ENCODE results near the gene YIPF4.
"Not testable (repeated sequence)": the region's sequence is repeated elsewhere in the genome, so short reads cannot be mapped to it uniquely, and the experiment has no call there.

YIPF4 gene

GRCh38 chr2:32289165-32289999, 11.7 kb downstream of the YIPF4 start:
- Histone ChIP-seq H3K9me3 (ENCODE audit: control insufficient read depth in 1 of 2, low read length in 2 of 2) (no peaks in the 10 kb centered on the region), H3K4me3 (ENCODE audit: low read depth in 1 of 2, low read length in 2 of 2) (no peak overlapping the region), H3K4me1 (ENCODE audit: control insufficient read depth in 1 of 2, insufficient read depth in 2 of 2, low read length in 2 of 2) (peaks cover 4 to 18% of the 10 kb centered on the region in 2 donors), H3K27ac (ENCODE audit: low read length) (peak overlapping the region; percentile 70), H3K36me3 (ENCODE audit: control insufficient read depth in 1 of 2, insufficient read depth in 2 of 2, low read length in 2 of 2) (peaks cover 0 to 10% of the 10 kb centered on the region in 2 donors), H3K27me3 (ENCODE audit: low read depth, low read length) (no peaks in the 10 kb centered on the region)

- H3K27me3 ChIP-seq (ENCODE audit: low read depth, low read length) = no peaks in the 10 kb centered on the region
- H3K36me3 ChIP-seq (ENCODE audit: control insufficient read depth in 1 of 2, insufficient read depth in 2 of 2, low read length in 2 of 2) = peaks cover 0 to 8% of the 10 kb centered on the region in 2 donors
- H3K4me3 ChIP-seq (ENCODE audit: low read depth in 1 of 2, low read length in 2 of 2) = no peak overlapping the region
- H3K27ac ChIP-seq (ENCODE audit: low read length) = no peak overlapping the region
- peaks cover 4 to 18% of the 10 kb centered on the region in 2 donors for H3K4me1 ChIP-seq (ENCODE audit: control insufficient read depth in 1 of 2, insufficient read depth in 2 of 2, low read length in 2 of 2)
- H3K9me3 ChIP-seq (ENCODE audit: control insufficient read depth in 1 of 2, low read length in 2 of 2) = no peaks in the 10 kb centered on the region
Observed at GRCh38 chr2:32290000-32290339, 12.3 kb downstream of the YIPF4 start.

DNA sequence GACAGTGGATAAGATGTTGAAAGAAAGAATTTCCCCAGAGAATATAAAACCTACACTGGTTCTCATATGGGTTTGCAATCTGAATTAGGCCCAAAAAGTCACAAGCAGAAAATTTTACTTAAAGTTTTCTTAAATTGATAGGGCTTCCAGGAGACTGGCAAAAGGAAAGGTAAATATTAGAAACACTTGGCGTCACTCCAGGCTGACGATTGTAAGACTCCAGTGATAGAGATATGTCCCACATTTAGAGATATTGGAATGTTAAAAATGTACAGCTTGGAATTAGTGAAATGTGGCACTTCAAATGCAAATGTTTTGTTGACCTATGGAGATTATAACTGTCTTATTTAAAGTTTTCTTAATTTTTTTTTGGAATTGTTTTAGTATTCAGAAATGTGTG, 14.0 kb downstream of the YIPF4 start:
- Histone ChIP-seq H3K27me3 (ENCODE audit: low read depth, low read length) (no peaks in the 10 kb centered on the region), H3K27ac (ENCODE audit: low read length) (no peak overlapping the region), H3K9me3 (ENCODE audit: control insufficient read depth in 1 of 2, low read length in 2 of 2) (no peaks in the 10 kb centered on the region), H3K36me3 (ENCODE audit: control insufficient read depth in 1 of 2, insufficient read depth in 2 of 2, low read length in 2 of 2) (peaks cover 0 to 21% of the 10 kb centered on the region in 2 donors), H3K4me1 (ENCODE audit: control insufficient read depth in 1 of 2, insufficient read depth in 2 of 2, low read length in 2 of 2) (peaks cover 4 to 18% of the 10 kb centered on the region in 2 donors), H3K4me3 (ENCODE audit: low read depth in 1 of 2, low read length in 2 of 2) (no peak overlapping the region)

GRCh38 chr2:32293493-32293892, 15.8 kb downstream of the YIPF4 start:
- not testable (repeated sequence) for H3K4me3 ChIP-seq (ENCODE audit: low read depth in 1 of 2, low read length in 2 of 2); H3K27ac ChIP-seq (ENCODE audit: low read length); H3K27me3 ChIP-seq (ENCODE audit: low read depth, low read length); H3K9me3 ChIP-seq (ENCODE audit: control insufficient read depth in 1 of 2, low read length in 2 of 2)
- H3K36me3 ChIP-seq (ENCODE audit: control insufficient read depth in 1 of 2, insufficient read depth in 2 of 2, low read length in 2 of 2) = peaks cover 0 to 21% of the 10 kb centered on the region in 2 donors
- peaks cover 4 to 14% of the 10 kb centered on the region in 2 donors for H3K4me1 ChIP-seq (ENCODE audit: control insufficient read depth in 1 of 2, insufficient read depth in 2 of 2, low read length in 2 of 2)

GRCh38 chr2:32293966-32294562, 16.4 kb downstream of the YIPF4 start:
- peaks cover under 1 to 22% of the 10 kb centered on the region in 2 donors for H3K36me3 ChIP-seq (ENCODE audit: control insufficient read depth in 1 of 2, insufficient read depth in 2 of 2, low read length in 2 of 2)
- not testable (repeated sequence) for H3K4me1 ChIP-seq (ENCODE audit: control insufficient read depth in 1 of 2, insufficient read depth in 2 of 2, low read length in 2 of 2); H3K27ac ChIP-seq (ENCODE audit: low read length); H3K9me3 ChIP-seq (ENCODE audit: control insufficient read depth in 1 of 2, low read length in 2 of 2); H3K4me3 ChIP-seq (ENCODE audit: low read depth in 1 of 2, low read length in 2 of 2); H3K27me3 ChIP-seq (ENCODE audit: low read depth, low read length)

- Histone ChIP-seq H3K36me3 (ENCODE audit: control insufficient read depth in 1 of 2, insufficient read depth in 2 of 2, low read length in 2 of 2) (peaks cover 8 to 12% of the 10 kb centered on the region in 2 donors), H3K9me3 (ENCODE audit: control insufficient read depth in 1 of 2, low read length in 2 of 2) (no peaks in the 10 kb centered on the region), H3K4me1 (ENCODE audit: control insufficient read depth in 1 of 2, insufficient read depth in 2 of 2, low read length in 2 of 2) (no peaks in the 10 kb centered on the region)
Observed at GRCh38 chr2:32310577-32310976, 32.9 kb downstream of the YIPF4 start.

GRCh38 chr2:32314886-32315285, 37.2 kb downstream of the YIPF4 start:
- Histone ChIP-seq H3K27ac (ENCODE audit: low read length) (no peak overlapping the region), H3K4me3 (ENCODE audit: low read depth in 1 of 2, low read length in 2 of 2) (no peak overlapping the region), H3K27me3 (ENCODE audit: low read depth, low read length) (no peaks in the 10 kb centered on the region), H3K4me1 (ENCODE audit: control insufficient read depth in 1 of 2, insufficient read depth in 2 of 2, low read length in 2 of 2) (no peaks in the 10 kb centered on the region), H3K36me3 (ENCODE audit: control insufficient read depth in 1 of 2, insufficient read depth in 2 of 2, low read length in 2 of 2) (peaks cover 0 to 6% of the 10 kb centered on the region in 2 donors), H3K9me3 (ENCODE audit: control insufficient read depth in 1 of 2, low read length in 2 of 2) (no peaks in the 10 kb centered on the region)

More at GRCh38 chr2:32310577-32310976, 32.9 kb downstream of the YIPF4 start:
- no peak overlapping the region for H3K27ac ChIP-seq (ENCODE audit: low read length)
- no peak overlapping the region for H3K4me3 ChIP-seq (ENCODE audit: low read depth in 1 of 2, low read length in 2 of 2)
- H3K27me3 ChIP-seq (ENCODE audit: low read depth, low read length) = no peaks in the 10 kb centered on the region

DNA sequence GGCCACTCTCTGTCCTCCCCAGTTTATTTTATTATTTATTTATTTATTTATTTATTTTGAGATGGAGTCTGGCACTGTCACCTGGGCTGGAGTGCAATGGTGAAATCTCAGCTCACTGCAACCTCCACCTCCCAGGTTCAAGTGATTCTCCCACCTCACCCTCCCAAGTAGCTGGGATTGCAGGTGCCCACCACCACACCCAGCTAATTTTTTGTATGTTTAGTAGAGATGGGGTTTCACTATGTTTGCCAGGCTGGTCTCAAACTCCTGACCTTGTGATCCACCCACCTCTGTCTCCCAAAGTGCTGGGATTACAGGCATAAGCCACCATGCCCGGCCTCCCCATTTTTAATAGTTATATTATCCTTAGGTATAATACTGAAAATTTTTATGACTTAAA, 51.0 kb downstream of the YIPF4 start:
- not testable (repeated sequence) for H3K4me1 ChIP-seq (ENCODE audit: control insufficient read depth in 1 of 2, insufficient read depth in 2 of 2, low read length in 2 of 2); H3K27me3 ChIP-seq (ENCODE audit: low read depth, low read length); H3K4me3 ChIP-seq (ENCODE audit: low read depth in 1 of 2, low read length in 2 of 2); H3K36me3 ChIP-seq (ENCODE audit: control insufficient read depth in 1 of 2, insufficient read depth in 2 of 2, low read length in 2 of 2); H3K9me3 ChIP-seq (ENCODE audit: control insufficient read depth in 1 of 2, low read length in 2 of 2); H3K27ac ChIP-seq (ENCODE audit: low read length)

- not testable (repeated sequence) for H3K27me3 ChIP-seq (ENCODE audit: low read depth, low read length); H3K36me3 ChIP-seq (ENCODE audit: control insufficient read depth in 1 of 2, insufficient read depth in 2 of 2, low read length in 2 of 2); H3K9me3 ChIP-seq (ENCODE audit: control insufficient read depth in 1 of 2, low read length in 2 of 2); H3K27ac ChIP-seq (ENCODE audit: low read length); H3K4me1 ChIP-seq (ENCODE audit: control insufficient read depth in 1 of 2, insufficient read depth in 2 of 2, low read length in 2 of 2); H3K4me3 ChIP-seq (ENCODE audit: low read depth in 1 of 2, low read length in 2 of 2)
Observed at GRCh38 chr2:32329180-32329980, 51.7 kb downstream of the YIPF4 start.

- no peaks in the 10 kb centered on the region for H3K36me3 ChIP-seq (ENCODE audit: control insufficient read depth in 1 of 2, insufficient read depth in 2 of 2, low read length in 2 of 2)
- no peak overlapping the region for H3K27ac ChIP-seq (ENCODE audit: low read length)
- no peaks in the 10 kb centered on the region for H3K27me3 ChIP-seq (ENCODE audit: low read depth, low read length)
- H3K4me3 ChIP-seq (ENCODE audit: low read depth in 1 of 2, low read length in 2 of 2) = no peak overlapping the region
- H3K4me1 ChIP-seq (ENCODE audit: control insufficient read depth in 1 of 2, insufficient read depth in 2 of 2, low read length in 2 of 2) = no peaks in the 10 kb centered on the region
- H3K9me3 ChIP-seq (ENCODE audit: control insufficient read depth in 1 of 2, low read length in 2 of 2) = no peaks in the 10 kb centered on the region
Observed at GRCh38 chr2:32330136-32330535, 52.4 kb downstream of the YIPF4 start.

DNA sequence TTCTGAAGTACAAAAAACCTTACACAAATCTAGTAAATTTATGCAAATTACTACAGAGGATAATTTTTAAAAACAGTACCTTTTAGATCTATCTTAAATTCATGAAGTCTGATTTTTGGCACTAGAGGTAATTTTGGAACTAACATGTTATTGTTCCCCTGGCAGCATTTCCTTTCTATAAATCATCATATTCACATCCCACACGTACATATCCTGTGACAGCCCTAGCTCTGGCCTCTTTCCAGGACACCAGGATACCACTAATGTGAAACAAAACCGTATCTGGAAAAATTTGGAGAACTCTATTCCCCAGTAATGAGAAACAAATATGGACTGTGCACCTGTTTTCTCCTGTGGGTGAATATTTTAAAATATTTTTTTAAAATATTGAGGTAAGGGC, 65.1 kb downstream of the YIPF4 start:
- no peaks in the 10 kb centered on the region for H3K9me3 ChIP-seq (ENCODE audit: control insufficient read depth in 1 of 2, low read length in 2 of 2)
- no peak overlapping the region for H3K4me3 ChIP-seq (ENCODE audit: low read depth in 1 of 2, low read length in 2 of 2)
- H3K36me3 ChIP-seq (ENCODE audit: control insufficient read depth in 1 of 2, insufficient read depth in 2 of 2, low read length in 2 of 2) = peaks cover 0 to 5% of the 10 kb centered on the region in 2 donors
- H3K4me1 ChIP-seq (ENCODE audit: control insufficient read depth in 1 of 2, insufficient read depth in 2 of 2, low read length in 2 of 2) = no peaks in the 10 kb centered on the region
- no peaks in the 10 kb centered on the region for H3K27me3 ChIP-seq (ENCODE audit: low read depth, low read length)
- H3K27ac ChIP-seq (ENCODE audit: low read length) = no peak overlapping the region

Measured in muscle layer of duodenum (tissue), 2 donors.